ENCODE data around the gene LEO1. TPM values are rescaled to one million over a fixed set of nuclear protein-coding genes. Genes with fewer than 3 reads are reported as not detected.

LEO1 gene
- total and polyA plus RNA-seq, 12 donors: 6.6 to 44.6 (median 15.0) TPM

DNA sequence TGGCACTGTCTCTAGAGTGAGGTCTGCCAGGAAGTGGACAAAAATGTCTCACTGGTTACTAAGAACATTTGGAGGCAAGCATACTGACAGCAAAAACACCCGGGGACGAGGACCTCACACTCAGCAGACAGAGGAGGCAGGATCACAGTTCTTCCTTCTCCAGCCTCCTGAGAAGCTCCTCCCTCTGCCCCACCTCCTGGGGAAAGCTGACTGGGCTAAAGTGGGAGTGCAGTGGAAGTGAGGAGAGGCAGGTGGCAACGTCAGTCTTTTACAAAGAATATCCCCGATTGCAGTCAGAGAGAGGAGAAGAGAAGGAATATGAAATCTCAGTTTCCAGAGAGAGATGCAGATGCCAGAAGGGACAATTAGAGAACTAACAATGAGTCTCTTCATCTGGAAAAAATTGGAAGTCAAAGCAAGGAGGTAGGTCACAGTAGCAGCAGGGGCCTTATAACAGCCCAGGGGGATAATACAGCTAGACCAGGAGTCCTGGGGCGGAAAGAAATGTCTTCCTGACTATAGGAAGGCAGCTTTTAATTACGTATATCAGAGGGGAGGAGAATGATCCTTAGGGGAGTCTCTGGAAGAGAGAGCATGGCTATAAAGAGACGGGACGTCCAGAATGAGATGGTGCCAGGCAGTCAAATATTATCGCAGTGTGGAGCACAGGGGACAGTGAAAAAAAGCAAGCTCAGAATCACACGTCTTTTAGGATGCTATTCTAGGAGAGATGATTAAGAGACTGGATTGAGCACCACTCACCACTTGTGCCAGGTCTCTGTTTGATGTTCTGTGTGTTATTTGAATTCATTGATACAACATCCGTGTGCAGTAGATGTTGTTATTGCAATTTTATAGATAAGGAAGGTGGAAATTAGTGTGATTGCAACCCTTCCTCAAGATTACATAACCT lies 47.2 kb downstream of the LEO1 start:
- TF ChIP-seq, protein P1, sequence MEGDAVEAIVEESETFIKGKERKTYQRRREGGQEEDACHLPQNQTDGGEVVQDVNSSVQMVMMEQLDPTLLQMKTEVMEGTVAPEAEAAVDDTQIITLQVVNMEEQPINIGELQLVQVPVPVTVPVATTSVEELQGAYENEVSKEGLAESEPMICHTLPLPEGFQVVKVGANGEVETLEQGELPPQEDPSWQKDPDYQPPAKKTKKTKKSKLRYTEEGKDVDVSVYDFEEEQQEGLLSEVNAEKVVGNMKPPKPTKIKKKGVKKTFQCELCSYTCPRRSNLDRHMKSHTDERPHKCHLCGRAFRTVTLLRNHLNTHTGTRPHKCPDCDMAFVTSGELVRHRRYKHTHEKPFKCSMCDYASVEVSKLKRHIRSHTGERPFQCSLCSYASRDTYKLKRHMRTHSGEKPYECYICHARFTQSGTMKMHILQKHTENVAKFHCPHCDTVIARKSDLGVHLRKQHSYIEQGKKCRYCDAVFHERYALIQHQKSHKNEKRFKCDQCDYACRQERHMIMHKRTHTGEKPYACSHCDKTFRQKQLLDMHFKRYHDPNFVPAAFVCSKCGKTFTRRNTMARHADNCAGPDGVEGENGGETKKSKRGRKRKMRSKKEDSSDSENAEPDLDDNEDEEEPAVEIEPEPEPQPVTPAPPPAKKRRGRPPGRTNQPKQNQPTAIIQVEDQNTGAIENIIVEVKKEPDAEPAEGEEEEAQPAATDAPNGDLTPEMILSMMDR (IDR thresholded peaks at IDR 0.05): no peak
- no peak for TF ChIP-seq POLR2A (IDR thresholded peaks at IDR 0.05)
- no peak for DNase-seq
- Histone ChIP-seq H3K4me3 (no peak overlapping the region), H3K27me3 (no peaks in the 10 kb centered on the region), H3K9me3 (replicated peaks in 1 of 3) (no peaks in the 10 kb centered on the region), H3K4me1 (replicated peaks in 1 of 2) (no peaks in the 10 kb centered on the region), H3K36me3 (replicated peaks in 1 of 2) (peaks cover 0 to 16% of the 10 kb centered on the region in 2 donors), H3K27ac (no peak overlapping the region)
- intact Hi-C loops (cut with DNase I): no loop called here
- WGBS, 4 donors: 78 to 82% (median 82%) methylated on average over 11 of the region's 11 CpGs

GRCh38 chr15:51917493-51917892 lies 54.1 kb downstream of the LEO1 start:
- WGBS, 4 donors: 89 to 97% (median 91%) methylated on average over 2 of the region's 2 CpGs
- intact Hi-C loops (cut with DNase I): no loop called here
- Histone ChIP-seq H3K4me1 (replicated peaks in 1 of 2) (no peaks in the 10 kb centered on the region), H3K4me3 (no peak overlapping the region), H3K9me3 (replicated peaks in 1 of 3) (no peaks in the 10 kb centered on the region), H3K27me3 (no peaks in the 10 kb centered on the region), H3K36me3 (replicated peaks in 1 of 2) (peaks cover 0 to 24% of the 10 kb centered on the region in 2 donors), H3K27ac (no peak overlapping the region)
- TF ChIP-seq, protein P1 (IDR thresholded peaks at IDR 0.05): no peak
- TF ChIP-seq POLR2A (IDR thresholded peaks at IDR 0.05): no peak
- peak in 1 of 7 donors; percentile 18 for DNase-seq

DNA sequence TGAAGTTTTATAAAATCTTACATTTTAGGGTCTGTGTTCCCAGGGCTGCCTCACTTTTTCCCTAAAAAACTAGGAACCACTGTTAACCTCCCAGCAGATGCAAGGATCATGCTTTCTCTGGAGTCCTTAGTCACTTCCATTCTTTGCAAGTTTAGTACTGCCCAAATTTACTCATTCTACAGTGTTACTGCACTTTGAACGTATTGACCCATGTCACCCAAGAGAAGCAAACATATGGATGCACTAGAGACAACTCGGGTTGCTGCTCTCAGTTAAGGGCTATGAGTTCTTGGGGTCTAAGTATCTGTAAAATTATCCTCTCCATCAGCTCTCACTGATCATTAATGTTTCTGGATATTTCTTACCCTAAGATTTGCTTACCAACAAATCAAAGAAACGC lies 59.0 kb downstream of the LEO1 start:
- intact Hi-C loops (cut with DNase I): no loop called here

DNA sequence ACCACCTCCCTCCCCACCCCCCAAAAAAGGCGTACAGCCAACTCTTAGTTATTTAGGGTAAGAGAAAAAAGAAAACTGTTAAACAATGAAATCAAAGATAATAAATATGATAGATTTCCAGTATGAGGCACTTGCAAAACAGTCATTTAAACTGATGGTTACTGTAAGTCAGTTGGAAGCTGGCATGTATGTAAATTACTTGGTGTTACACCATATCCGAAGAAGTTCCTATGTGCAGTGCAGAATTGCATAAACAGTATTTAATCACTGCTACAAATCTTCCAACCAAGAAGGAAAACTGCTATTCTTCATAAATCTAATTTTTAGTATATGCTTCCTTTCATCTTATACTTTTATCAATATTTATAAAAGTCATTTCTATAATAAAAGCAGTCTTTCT lies 62.0 kb downstream of the LEO1 start:
- no peaks in the 10 kb centered on the region for H3K27me3 ChIP-seq
- WGBS, 4 donors: 80 to 95% (median 87%) methylated on average over 2 of the region's 2 CpGs
- peaks cover 0 to 9% of the 10 kb centered on the region in 2 donors for H3K36me3 ChIP-seq (replicated peaks in 1 of 2)
- intact Hi-C loops (cut with DNase I): no loop called here
- H3K4me3 ChIP-seq: no peak overlapping the region
- H3K27ac ChIP-seq: no peak overlapping the region
- TF ChIP-seq, protein P1 (IDR thresholded peaks at IDR 0.05): no peak
- TF ChIP-seq POLR2A (IDR thresholded peaks at IDR 0.05): no peak
- DNase-seq: no peak
- no peaks in the 10 kb centered on the region for H3K9me3 ChIP-seq (replicated peaks in 1 of 3)
- H3K4me1 ChIP-seq (replicated peaks in 1 of 2): no peaks in the 10 kb centered on the region

More for the DNA sequence above, 59.0 kb downstream of the LEO1 start:
- WGBS, 4 donors: 97 to 99% (median 97%) methylated on average over 3 of the region's 3 CpGs
- H3K9me3 ChIP-seq (replicated peaks in 1 of 3): no peaks in the 10 kb centered on the region
- H3K36me3 ChIP-seq (replicated peaks in 1 of 2): peaks cover 0 to 23% of the 10 kb centered on the region in 2 donors
- H3K4me1 ChIP-seq (replicated peaks in 1 of 2): no peaks in the 10 kb centered on the region
- TF ChIP-seq, protein P1 (IDR thresholded peaks at IDR 0.05): no peak
- TF ChIP-seq POLR2A (IDR thresholded peaks at IDR 0.05): no peak
- H3K27me3 ChIP-seq: no peaks in the 10 kb centered on the region
- DNase-seq: no peak
- no peak overlapping the region for H3K4me3 ChIP-seq
- no peak overlapping the region for H3K27ac ChIP-seq

Measured in adrenal gland (tissue), 12 donors.